ENCODE data around the gene MADCAM1. TPM values are rescaled to one million over a fixed set of nuclear protein-coding genes. Genes with fewer than 3 reads are reported as not detected.

MADCAM1 gene
- total and polyA plus RNA-seq, 10 of the 15 experiments (the other 5 are each of a cell fraction or from before 2014, with no cell fraction given): 0.06 to 0.32 (median 0.31) TPM; not detected in 5

DNA sequence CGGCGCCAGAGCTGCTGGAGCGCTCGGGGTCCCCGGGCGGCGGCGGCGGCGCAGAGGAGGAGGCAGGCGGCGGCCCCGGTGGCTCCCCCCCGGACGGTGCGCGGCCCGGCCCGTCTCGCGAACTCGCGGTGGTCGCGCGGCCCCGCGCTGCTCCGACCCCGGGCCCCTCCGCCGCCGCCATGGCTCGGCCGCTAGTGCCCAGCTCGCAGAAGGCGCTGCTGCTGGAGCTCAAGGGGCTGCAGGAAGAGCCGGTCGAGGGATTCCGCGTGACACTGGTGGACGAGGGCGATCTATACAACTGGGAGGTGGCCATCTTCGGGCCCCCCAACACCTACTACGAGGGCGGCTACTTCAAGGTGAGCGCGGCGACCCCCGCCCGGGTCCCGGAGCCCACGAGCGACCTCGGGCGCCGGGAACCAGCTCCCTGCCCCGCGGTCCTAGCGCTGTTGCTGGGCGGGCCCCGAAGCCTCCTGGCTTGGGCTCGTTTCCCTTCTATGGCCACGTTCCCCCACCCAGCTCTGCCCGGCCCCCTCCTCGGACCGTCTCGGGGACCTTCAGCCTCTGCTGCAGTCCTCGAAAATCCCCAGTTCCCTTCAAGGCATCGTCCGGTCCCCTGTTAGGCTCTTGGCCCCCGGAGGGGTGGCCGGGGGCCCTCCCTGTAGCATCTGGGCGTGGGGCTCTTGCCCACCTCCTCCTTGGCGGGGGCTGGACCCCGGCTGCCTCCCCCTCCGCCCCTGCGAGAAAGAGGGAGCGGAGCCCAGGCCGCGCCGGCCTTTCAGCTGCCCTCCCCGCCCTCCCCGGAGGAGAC, 35.7 kb downstream of the MADCAM1 start, which contains the start of gene CDC34:
Gene CDC34, plus strand, starts transcription at position 8 of the 808 bp plus-strand sequence. Its CDS starts 172 bp downstream, at position 180.
- H3K36me3 ChIP-seq (ENCODE audit: control insufficient read depth in 2 of 2, insufficient read depth in 2 of 2, low read length in 1 of 2): peaks cover 0 to 5% of the 10 kb centered on the region in 2 experiments; a peak in 3 of 4 replicates
- BruUV-seq (replicated peaks): no TSS peak
- peaks cover 27% of the 10 kb centered on the region for H3K79me2 ChIP-seq (ENCODE audit: control insufficient read depth, insufficient read depth, low read length)
- H3K4me3 ChIP-seq: peak within 1 kb of the TSS; percentile 97
- peaks cover 8% of the 10 kb centered on the region for H3K4me1 ChIP-seq (ENCODE audit: control insufficient read depth, insufficient read depth, low read length)
- H3K9me3 ChIP-seq (replicated peaks; ENCODE audit: control insufficient read depth, insufficient read depth, low read length): no peaks in the 10 kb centered on the region; the same call in 2 of the 3 replicates
- H3K27ac ChIP-seq (ENCODE audit: control insufficient read depth, insufficient read depth): peak within 1 kb of the TSS; percentile 65
- in situ Hi-C loops (cut with MboI): no loop called here
- CTCF ChIA-PET: interaction anchor here (0.7 to 7.4 kb wide), 10 partner anchors 11 to 75 kb away, joined by 3 to 42 read pairs (median 4); partner anchors contain the start of gene TPGS1
- DNase-seq (ENCODE audit: low read depth, low spot score) (no peak), FAIRE-seq (no peak), ATAC-seq (peak; percentile 18)
- no peaks in the 10 kb centered on the region for H4K20me1 ChIP-seq (ENCODE audit: control insufficient read depth, insufficient read depth)
- WGBS (ENCODE audit: insufficient coverage, insufficient replicate concordance, low lambda C conversion rate, missing lambda C conversion rate): 1% methylated on average over 43 of the region's 84 CpGs
- intact Hi-C loops (cut with micrococcal nuclease; ENCODE audit: unreplicated experiment): loop anchor here (5.0 kb wide), 1 partner anchor 40 kb away; the partner anchor contains the start of gene BSG
- SMC1A ChIA-PET (ENCODE audit: uncharacterized antibody, unreplicated experiment): interaction anchor here (0.6 to 2.9 kb wide), 5 partner anchors 21 to 191 kb away, joined by 3 to 20 read pairs (median 3); no protein-coding TSS in a partner anchor
- RAD21 ChIA-PET (ENCODE audit: unreplicated experiment): interaction anchor here (2.1 to 2.4 kb wide), 3 partner anchors 21 to 43 kb away, joined by 7 to 17 read pairs (median 10); no protein-coding TSS in a partner anchor
- no peaks in the 10 kb centered on the region for H3K27me3 ChIP-seq (replicated peaks in 1 of 2; ENCODE audit: control insufficient read depth in 2 of 2, insufficient read depth in 2 of 2, low read length in 1 of 2)
- POLR2A ChIA-PET: interaction anchor here (0.6 to 2.9 kb wide), 6 partner anchors 21 to 148 kb away, joined by 3 to 13 read pairs (median 6); partner anchors contain the start of gene TPGS1
- H3K4me2 ChIP-seq (ENCODE audit: control insufficient read depth, insufficient read depth): peak within 1 kb of the TSS; percentile 89
- peak within 1 kb of the TSS; percentile 88 for H3K9ac ChIP-seq (ENCODE audit: control insufficient read depth, insufficient read depth, low read length)
- H2AFZ ChIP-seq (ENCODE audit: control insufficient read depth, low read depth, low read length): peak within 1 kb of the TSS; percentile 99
- TF ChIP-seq BCL11A (IDR thresholded peaks at IDR 0.05; ENCODE audit: low read depth, low read length): no peak
- TF ChIP-seq CHD2 (IDR thresholded peaks at IDR 0.05; ENCODE audit: borderline replicate concordance, low read depth, low read length): no peak
- TF ChIP-seq BHLHE40 (IDR thresholded peaks at IDR 0.05; ENCODE audit: borderline replicate concordance in 1 of 2, low read depth in 2 of 2, low read length in 1 of 2): no peak
- TF ChIP-seq, protein P1, sequence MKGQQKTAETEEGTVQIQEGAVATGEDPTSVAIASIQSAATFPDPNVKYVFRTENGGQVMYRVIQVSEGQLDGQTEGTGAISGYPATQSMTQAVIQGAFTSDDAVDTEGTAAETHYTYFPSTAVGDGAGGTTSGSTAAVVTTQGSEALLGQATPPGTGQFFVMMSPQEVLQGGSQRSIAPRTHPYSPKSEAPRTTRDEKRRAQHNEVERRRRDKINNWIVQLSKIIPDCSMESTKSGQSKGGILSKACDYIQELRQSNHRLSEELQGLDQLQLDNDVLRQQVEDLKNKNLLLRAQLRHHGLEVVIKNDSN (IDR thresholded peaks at IDR 0.05; ENCODE audit: borderline replicate concordance, extremely low read length, insufficient read depth, low read depth, low read length): no peak
- TF ChIP-seq, protein P2, sequence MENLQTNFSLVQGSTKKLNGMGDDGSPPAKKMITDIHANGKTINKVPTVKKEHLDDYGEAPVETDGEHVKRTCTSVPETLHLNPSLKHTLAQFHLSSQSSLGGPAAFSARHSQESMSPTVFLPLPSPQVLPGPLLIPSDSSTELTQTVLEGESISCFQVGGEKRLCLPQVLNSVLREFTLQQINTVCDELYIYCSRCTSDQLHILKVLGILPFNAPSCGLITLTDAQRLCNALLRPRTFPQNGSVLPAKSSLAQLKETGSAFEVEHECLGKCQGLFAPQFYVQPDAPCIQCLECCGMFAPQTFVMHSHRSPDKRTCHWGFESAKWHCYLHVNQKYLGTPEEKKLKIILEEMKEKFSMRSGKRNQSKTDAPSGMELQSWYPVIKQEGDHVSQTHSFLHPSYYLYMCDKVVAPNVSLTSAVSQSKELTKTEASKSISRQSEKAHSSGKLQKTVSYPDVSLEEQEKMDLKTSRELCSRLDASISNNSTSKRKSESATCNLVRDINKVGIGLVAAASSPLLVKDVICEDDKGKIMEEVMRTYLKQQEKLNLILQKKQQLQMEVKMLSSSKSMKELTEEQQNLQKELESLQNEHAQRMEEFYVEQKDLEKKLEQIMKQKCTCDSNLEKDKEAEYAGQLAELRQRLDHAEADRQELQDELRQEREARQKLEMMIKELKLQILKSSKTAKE (IDR thresholded peaks at IDR 0.05; ENCODE audit: low read depth, poor library complexity, severe bottlenecking): no peak
- no peak for TF ChIP-seq SPI1 (IDR thresholded peaks at IDR 0.05; ENCODE audit: borderline replicate concordance, insufficient read depth, low read depth, low read length)
- TF ChIP-seq FOXM1 (IDR thresholded peaks at IDR 0.05; ENCODE audit: low read depth, low read length): no peak
- TF ChIP-seq, protein P3, sequence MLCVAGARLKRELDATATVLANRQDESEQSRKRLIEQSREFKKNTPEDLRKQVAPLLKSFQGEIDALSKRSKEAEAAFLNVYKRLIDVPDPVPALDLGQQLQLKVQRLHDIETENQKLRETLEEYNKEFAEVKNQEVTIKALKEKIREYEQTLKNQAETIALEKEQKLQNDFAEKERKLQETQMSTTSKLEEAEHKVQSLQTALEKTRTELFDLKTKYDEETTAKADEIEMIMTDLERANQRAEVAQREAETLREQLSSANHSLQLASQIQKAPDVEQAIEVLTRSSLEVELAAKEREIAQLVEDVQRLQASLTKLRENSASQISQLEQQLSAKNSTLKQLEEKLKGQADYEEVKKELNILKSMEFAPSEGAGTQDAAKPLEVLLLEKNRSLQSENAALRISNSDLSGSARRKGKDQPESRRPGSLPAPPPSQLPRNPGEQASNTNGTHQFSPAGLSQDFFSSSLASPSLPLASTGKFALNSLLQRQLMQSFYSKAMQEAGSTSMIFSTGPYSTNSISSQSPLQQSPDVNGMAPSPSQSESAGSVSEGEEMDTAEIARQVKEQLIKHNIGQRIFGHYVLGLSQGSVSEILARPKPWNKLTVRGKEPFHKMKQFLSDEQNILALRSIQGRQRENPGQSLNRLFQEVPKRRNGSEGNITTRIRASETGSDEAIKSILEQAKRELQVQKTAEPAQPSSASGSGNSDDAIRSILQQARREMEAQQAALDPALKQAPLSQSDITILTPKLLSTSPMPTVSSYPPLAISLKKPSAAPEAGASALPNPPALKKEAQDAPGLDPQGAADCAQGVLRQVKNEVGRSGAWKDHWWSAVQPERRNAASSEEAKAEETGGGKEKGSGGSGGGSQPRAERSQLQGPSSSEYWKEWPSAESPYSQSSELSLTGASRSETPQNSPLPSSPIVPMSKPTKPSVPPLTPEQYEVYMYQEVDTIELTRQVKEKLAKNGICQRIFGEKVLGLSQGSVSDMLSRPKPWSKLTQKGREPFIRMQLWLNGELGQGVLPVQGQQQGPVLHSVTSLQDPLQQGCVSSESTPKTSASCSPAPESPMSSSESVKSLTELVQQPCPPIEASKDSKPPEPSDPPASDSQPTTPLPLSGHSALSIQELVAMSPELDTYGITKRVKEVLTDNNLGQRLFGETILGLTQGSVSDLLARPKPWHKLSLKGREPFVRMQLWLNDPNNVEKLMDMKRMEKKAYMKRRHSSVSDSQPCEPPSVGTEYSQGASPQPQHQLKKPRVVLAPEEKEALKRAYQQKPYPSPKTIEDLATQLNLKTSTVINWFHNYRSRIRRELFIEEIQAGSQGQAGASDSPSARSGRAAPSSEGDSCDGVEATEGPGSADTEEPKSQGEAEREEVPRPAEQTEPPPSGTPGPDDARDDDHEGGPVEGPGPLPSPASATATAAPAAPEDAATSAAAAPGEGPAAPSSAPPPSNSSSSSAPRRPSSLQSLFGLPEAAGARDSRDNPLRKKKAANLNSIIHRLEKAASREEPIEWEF (IDR thresholded peaks at IDR 0.05; ENCODE audit: insufficient replicate concordance, low read depth, low read length): no peak
- TF ChIP-seq YY1 (IDR thresholded peaks at IDR 0.05; ENCODE audit: low read depth, low read length): peak; percentile 40; the same call in 1 of the 2 replicates
- TF ChIP-seq JUNB (IDR thresholded peaks at IDR 0.05): no peak
- TF ChIP-seq BACH1 (IDR thresholded peaks at IDR 0.05; ENCODE audit: borderline replicate concordance): 0 out of 2 replicates have a peak, but pooled peaks have one; percentile 51
- TF ChIP-seq PML (IDR thresholded peaks at IDR 0.05; ENCODE audit: low read length): no peak
- no peak for TF ChIP-seq RFX5 (IDR thresholded peaks at IDR 0.05; ENCODE audit: low read depth, low read length)
- no peak for TF ChIP-seq TARDBP (IDR thresholded peaks at IDR 0.05; ENCODE audit: borderline replicate concordance)
